ENCODE measurements around the gene ZBTB9. TPM values are rescaled to one million over a fixed set of nuclear protein-coding genes. Genes with fewer than 3 reads are reported as not detected.
A peak's percentile ranks its signal among the peaks of the same experiment; 100 is the strongest.

Gene ZBTB9
- total RNA-seq, 4 donors from 2014 or later = 3.1 to 3.7 (median 3.4) TPM

GRCh38 chr6:33424855-33425667 is 29.3 kb upstream of the ZBTB9 start:
- peak overlapping the region; percentile 57 to 87 (median 65) for H3K4me3 ChIP-seq
- TF ChIP-seq, protein P1, sequence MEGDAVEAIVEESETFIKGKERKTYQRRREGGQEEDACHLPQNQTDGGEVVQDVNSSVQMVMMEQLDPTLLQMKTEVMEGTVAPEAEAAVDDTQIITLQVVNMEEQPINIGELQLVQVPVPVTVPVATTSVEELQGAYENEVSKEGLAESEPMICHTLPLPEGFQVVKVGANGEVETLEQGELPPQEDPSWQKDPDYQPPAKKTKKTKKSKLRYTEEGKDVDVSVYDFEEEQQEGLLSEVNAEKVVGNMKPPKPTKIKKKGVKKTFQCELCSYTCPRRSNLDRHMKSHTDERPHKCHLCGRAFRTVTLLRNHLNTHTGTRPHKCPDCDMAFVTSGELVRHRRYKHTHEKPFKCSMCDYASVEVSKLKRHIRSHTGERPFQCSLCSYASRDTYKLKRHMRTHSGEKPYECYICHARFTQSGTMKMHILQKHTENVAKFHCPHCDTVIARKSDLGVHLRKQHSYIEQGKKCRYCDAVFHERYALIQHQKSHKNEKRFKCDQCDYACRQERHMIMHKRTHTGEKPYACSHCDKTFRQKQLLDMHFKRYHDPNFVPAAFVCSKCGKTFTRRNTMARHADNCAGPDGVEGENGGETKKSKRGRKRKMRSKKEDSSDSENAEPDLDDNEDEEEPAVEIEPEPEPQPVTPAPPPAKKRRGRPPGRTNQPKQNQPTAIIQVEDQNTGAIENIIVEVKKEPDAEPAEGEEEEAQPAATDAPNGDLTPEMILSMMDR (IDR thresholded peaks at IDR 0.05) = no peak
- TF ChIP-seq EP300 (IDR thresholded peaks at IDR 0.05) (no peak), POLR2A (IDR thresholded peaks at IDR 0.05) (peak in 1 of 2 donors; percentile 27)
- H3K27me3 ChIP-seq = no peaks in the 10 kb centered on the region
- no peaks in the 10 kb centered on the region for H3K9me3 ChIP-seq
- H3K4me1 ChIP-seq = peaks cover 0 to 54% (median 28%) of the 10 kb centered on the region in 4 donors
- H3K27ac ChIP-seq = peak overlapping the region; percentile 82 to 99 (median 91)
- no peak for DNase-seq (ENCODE audit: low spot score in 2 of 2)
- H3K36me3 ChIP-seq = no peaks in the 10 kb centered on the region
- 10 to 11% methylated on average over 12 of the region's 12 CpGs for WGBS, 2 donors

DNA sequence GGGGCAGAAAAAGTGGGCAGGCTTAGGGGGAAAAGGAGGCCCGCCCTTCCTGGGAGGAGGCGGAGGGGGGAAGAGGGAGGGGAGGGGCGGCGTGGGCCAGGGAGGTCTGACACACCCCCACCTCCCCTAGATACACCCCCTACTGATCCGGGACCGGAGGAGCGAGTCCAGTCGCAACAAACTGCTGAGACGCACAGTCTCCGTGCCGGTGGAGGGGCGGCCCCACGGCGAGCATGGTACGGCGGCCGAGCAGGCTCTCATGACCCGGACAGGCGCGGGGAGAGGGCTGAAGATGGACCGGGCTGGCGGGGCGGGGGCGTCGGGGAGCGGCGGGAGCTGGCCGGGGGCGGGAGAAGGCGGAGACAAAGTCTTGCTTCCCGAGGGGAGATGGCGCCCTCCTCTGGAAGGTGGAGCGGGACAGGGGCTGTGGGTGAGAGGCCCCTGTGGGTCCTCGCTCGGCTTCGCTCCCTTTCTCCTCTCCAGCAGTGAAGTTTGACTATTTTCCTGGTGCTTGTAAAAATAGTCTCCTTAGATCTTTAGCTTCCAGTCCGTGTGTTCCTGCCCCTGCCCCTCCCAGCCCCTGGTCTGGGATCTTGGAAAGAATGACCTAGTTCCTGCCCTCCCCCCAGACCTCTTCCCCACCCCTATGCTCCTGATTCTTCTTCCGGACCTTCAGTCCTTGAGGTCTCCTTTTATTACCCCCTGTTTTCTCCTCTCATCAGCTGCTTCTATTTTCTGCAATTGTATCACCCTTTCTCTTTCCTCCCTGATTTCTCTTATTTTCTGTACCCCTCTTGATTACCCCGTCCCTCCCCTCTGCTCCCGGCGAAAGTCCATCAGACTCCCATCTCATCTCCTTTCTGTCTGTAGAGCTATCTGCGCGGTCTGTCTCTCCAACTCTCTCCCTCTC is 28.5 kb upstream of the ZBTB9 start:
- Histone ChIP-seq H3K27ac (peak overlapping the region; percentile 82 to 99 (median 91)), H3K4me1 (peaks cover 0 to 58% (median 36%) of the 10 kb centered on the region in 4 donors), H3K9me3 (no peaks in the 10 kb centered on the region), H3K36me3 (no peaks in the 10 kb centered on the region), H3K4me3 (peak overlapping the region; percentile 57 to 87 (median 65)), H3K27me3 (no peaks in the 10 kb centered on the region)
- DNase-seq (ENCODE audit: low spot score in 2 of 2) = peak; percentile 65 to 82
- peak in 1 of 2 donors; percentile 41 for TF ChIP-seq POLR2A (IDR thresholded peaks at IDR 0.05)
- TF ChIP-seq, protein P1 (IDR thresholded peaks at IDR 0.05) = peak; percentile 34 to 74 (median 66)
- peak; percentile 9 to 84 for TF ChIP-seq EP300 (IDR thresholded peaks at IDR 0.05)
- WGBS, 2 donors = 1% methylated on average over 33 to 41 of the region's 43 CpGs

- TF ChIP-seq, protein P1 (IDR thresholded peaks at IDR 0.05) = no peak
- no peak for TF ChIP-seq POLR2A (IDR thresholded peaks at IDR 0.05)
- no peak for TF ChIP-seq EP300 (IDR thresholded peaks at IDR 0.05)
- peak overlapping the region; percentile 82 to 99 (median 91) for H3K27ac ChIP-seq
- H3K36me3 ChIP-seq = no peaks in the 10 kb centered on the region
- no peak for DNase-seq (ENCODE audit: low spot score in 2 of 2)
- H3K4me1 ChIP-seq = peaks cover 0 to 64% (median 44%) of the 10 kb centered on the region in 4 donors
- H3K9me3 ChIP-seq = no peaks in the 10 kb centered on the region
- peak overlapping the region; percentile 57 to 87 (median 65) for H3K4me3 ChIP-seq
- 2 to 8% methylated on average over 12 of the region's 12 CpGs for WGBS, 2 donors
- no peaks in the 10 kb centered on the region for H3K27me3 ChIP-seq
These were observed 27.5 kb upstream of the ZBTB9 start for GRCh38 chr6:33426590-33427511.

DNA sequence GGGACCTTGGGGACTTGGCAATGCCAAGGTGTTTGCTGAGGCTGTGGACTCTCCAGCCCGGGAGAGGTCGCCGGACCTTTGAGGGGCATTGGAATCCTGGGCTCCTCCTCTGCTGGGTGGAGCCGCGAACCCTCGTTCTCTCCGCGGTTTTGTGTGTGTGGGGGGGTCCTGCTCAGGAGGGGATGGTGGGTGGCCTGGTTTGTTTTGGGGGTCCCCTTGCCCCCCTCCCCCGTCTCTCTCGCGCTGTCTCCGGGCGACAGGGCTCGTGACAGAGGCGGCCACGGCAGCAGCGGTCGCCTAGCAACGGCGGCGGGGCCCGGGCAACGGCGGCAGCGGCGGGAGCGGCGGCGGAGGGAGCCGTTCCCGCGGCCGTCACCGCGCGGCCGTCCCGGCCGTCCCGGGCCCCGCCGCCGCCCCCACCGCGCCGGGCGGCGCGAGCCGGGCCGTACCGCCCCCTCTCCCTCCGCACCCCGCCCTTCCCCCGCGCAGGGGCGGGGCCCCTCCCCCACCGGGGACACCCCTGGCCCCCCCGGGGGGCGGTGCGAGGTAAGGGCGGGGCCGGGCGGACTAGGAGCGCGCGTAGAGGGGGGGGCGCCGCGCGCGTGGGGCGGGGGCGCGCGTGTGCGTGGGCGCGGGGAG is 26.7 kb upstream of the ZBTB9 start:
- DNase-seq (ENCODE audit: low spot score in 2 of 2) = peak in 1 of 2 donors; percentile 36
- 0% methylated on average over 8 to 11 of the region's 79 CpGs for WGBS, 2 donors
- H3K36me3 ChIP-seq = peaks cover 0 to 2% (median 0%) of the 10 kb centered on the region in 3 donors
- peak overlapping the region; percentile 43 to 63 (median 58) for H3K4me3 ChIP-seq
- H3K4me1 ChIP-seq = peaks cover 0 to 72% (median 45%) of the 10 kb centered on the region in 4 donors
- no peaks in the 10 kb centered on the region for H3K27me3 ChIP-seq
- peak overlapping the region; percentile 68 to 99 (median 88) for H3K27ac ChIP-seq
- no peaks in the 10 kb centered on the region for H3K9me3 ChIP-seq
- TF ChIP-seq EP300 (IDR thresholded peaks at IDR 0.05) (no peak), POLR2A (IDR thresholded peaks at IDR 0.05) (peak in 1 of 2 donors; percentile 40)
- TF ChIP-seq, protein P1 (IDR thresholded peaks at IDR 0.05) = no peak
